C4-2B (cell line): ENCODE measurements around the gene PIK3C2G.

Source experiments
- H3K27ac ChIP-seq: fragments of 450-650 bp; 2 replicates; pipeline ENCODE4 v1.5.1; 2017
- ZFX ChIP-seq: fragments of 450-650 bp; IDR thresholded peaks from 2 replicates; pipeline ENCODE4 v1.6.1; 2017
- TF ChIP-seq, protein P1 (sequence below): fragments of 450-650 bp; conservative IDR thresholded peaks from 2 replicates; pipeline ENCODE4 v1.5.1; 2017; ENCODE audit warnings: mild to moderate bottlenecking

The PIK3C2G gene

DNA sequence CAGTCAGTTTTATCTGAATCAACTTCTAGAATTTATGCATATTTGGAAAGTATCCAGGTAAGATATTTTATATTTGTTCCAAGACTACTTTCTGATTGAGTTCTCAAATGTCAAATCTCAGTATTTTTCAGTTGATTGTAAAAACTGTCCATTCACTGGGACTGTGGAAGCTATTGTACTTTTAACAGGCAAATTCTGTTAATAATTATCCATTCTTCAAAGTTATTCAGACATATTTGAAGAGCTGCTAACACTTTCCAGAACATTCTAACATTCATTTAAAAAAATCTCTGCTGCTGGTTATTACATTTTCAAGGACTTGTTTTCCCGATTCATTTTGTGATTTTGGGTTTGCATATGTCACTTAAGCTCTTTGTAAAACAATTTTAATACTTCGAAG lies 59.7 kb downstream of the PIK3C2G start:
- TF ChIP-seq, protein P1, sequence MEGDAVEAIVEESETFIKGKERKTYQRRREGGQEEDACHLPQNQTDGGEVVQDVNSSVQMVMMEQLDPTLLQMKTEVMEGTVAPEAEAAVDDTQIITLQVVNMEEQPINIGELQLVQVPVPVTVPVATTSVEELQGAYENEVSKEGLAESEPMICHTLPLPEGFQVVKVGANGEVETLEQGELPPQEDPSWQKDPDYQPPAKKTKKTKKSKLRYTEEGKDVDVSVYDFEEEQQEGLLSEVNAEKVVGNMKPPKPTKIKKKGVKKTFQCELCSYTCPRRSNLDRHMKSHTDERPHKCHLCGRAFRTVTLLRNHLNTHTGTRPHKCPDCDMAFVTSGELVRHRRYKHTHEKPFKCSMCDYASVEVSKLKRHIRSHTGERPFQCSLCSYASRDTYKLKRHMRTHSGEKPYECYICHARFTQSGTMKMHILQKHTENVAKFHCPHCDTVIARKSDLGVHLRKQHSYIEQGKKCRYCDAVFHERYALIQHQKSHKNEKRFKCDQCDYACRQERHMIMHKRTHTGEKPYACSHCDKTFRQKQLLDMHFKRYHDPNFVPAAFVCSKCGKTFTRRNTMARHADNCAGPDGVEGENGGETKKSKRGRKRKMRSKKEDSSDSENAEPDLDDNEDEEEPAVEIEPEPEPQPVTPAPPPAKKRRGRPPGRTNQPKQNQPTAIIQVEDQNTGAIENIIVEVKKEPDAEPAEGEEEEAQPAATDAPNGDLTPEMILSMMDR: no peak
- TF ChIP-seq ZFX: no peak
- no peak overlapping the region for H3K27ac ChIP-seq

DNA sequence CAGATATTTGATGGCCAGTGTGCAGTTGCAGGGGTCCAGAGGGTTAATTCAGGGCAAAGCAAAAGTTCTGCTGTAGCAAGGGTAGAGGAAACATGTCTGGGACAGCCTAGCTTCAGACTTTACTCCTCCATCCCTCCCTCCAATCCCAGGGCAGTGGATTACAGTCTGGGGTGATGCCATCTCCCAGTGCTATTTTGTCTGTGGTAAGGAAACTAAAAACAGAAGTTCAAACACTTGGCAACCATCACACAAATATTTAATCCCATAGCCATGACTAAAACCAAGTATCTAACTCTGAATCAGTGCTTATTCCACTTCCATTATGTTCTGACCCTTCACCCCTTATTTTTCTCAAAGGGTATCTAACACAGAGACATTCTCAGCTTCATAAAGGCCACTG lies 61.8 kb downstream of the PIK3C2G start:
- no peak for TF ChIP-seq ZFX
- TF ChIP-seq, protein P1: no peak
- no peak overlapping the region for H3K27ac ChIP-seq

GRCh38 chr12:18327036-18327435 lies 65.7 kb downstream of the PIK3C2G start:
- TF ChIP-seq, protein P1: no peak
- no peak for TF ChIP-seq ZFX
- no peak overlapping the region for H3K27ac ChIP-seq

DNA sequence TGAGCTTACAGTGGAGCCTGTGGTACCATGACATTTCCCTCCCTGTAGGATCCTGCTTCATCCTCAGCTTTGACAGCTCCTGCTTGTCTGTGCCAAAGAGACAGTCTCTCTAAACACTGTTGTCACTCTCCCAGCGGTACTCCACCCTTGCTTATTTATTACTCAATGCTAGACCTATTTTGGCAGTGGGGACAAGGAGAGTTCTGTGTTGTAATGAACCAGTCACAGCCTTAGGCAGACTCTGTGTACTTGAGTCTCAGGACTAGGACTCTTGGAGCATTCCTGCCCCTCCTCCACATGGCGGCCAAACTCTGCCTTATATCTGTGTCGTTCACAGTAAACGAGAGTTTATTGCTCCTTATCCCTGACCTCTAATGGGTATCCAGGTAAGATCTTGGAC lies 70.9 kb downstream of the PIK3C2G start:
- H3K27ac ChIP-seq: no peak overlapping the region
- TF ChIP-seq ZFX: no peak
- TF ChIP-seq, protein P1: no peak

GRCh38 chr12:18339633-18340032 lies 78.3 kb downstream of the PIK3C2G start:
- H3K27ac ChIP-seq: no peak overlapping the region
- TF ChIP-seq, protein P1: no peak
- no peak for TF ChIP-seq ZFX

DNA sequence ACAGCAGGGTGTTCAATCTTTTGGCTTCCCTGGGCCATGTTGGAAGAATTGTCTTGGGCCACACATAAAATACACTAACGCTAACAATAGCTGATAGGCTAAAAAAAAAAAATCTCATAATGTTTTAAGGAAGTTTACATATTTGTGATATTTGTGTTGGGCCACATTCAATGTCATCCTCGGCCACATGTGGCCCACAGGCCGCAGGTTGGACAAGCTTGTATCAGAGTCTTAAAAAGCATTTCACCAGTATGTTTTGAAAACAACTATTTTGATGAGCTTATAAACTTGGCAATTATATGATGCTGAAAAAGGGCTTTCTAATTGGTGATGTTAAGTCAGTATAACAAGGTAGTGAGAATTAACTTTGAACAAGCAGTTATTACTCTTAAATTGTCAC lies 78.9 kb downstream of the PIK3C2G start:
- TF ChIP-seq, protein P1: no peak
- TF ChIP-seq ZFX: no peak
- H3K27ac ChIP-seq: no peak overlapping the region

DNA sequence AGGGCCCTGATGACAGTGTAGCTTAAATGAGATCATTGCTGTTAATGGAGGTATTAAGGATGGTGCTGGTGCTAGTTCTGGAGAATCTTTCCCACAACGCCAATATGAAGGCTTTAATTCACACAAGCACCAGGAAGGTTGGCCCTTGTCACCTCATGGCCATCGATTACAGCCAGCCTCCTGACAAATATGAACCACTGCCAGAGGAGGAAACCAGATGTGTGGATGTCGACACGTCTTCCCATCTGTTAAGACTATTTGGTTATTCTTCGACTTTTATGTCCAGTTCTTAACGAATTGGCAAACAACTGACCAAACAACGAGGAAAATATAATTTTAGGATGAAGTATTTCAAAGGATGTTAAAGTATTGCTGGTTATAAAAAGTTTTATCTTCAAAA lies 79.5 kb downstream of the PIK3C2G start:
- H3K27ac ChIP-seq: no peak overlapping the region
- no peak for TF ChIP-seq ZFX
- TF ChIP-seq, protein P1: no peak
